IMR-90 (cell line): Measurements from ENCODE around the gene LRRK2. TPM values are rescaled to one million over a fixed set of nuclear protein-coding genes. Genes with fewer than 3 reads are reported as not detected.

Source experiments
- ATAC-seq: fragments of 200-7000 bp; cut with Tn5 transposase; 2 replicates; pipeline ENCODE4 v1.9.1; 2020; ENCODE audit warnings: low read depth, mild to moderate bottlenecking, moderate library complexity
- BruUV-seq: library from RNA; stranded (reverse); fragments of 400-500 nt; replicated peaks from 2 replicates; lab custom pipeline; 2021; lab: Mats Ljungman, UMichigan
- CTCF ChIA-PET: fragments of 300-600 bp; formaldehyde crosslinking; extraction: SDS; loops from one replicate; lab custom pipeline; 2021; ENCODE audit warnings: antibody characterized with exemption; lab: Yijun Ruan, JAX
- POLR2A ChIA-PET: fragments of 300-600 bp; sonication (Branson Sonifier 250); formaldehyde crosslinking; loops from one replicate; lab custom pipeline; 2022; ENCODE audit warnings: antibody characterized with exemption; ENCODE audit not compliant: unreplicated experiment; lab: Charles Lee
- DNase-seq: peaks from one replicate; pipeline ENCODE4 v3.0.0; 2013
- H2AFZ ChIP-seq: replicated peaks from 2 replicates; pipeline ENCODE3; 2013; ENCODE audit warnings: low read length, mild to moderate bottlenecking; ENCODE audit not compliant: poor library complexity
- H2AK5ac ChIP-seq: 2 replicates; pipeline ENCODE4 v1.6.1; 2013; ENCODE audit warnings: low read depth, low read length, inconsistent platforms
- H2AK9ac ChIP-seq: replicated peaks from 2 replicates; pipeline ENCODE3; 2013; ENCODE audit warnings: mild to moderate bottlenecking, low read depth, low read length, moderate library complexity; ENCODE audit not compliant: poor library complexity
- H2BK120ac ChIP-seq: 2 replicates; pipeline ENCODE4 v1.6.1; 2013; ENCODE audit warnings: low read depth, low read length, inconsistent platforms
- H2BK15ac ChIP-seq: 3 replicates; pipeline ENCODE4 v1.6.1; 2013; ENCODE audit warnings: low read depth, low read length, inconsistent platforms
- H2BK20ac ChIP-seq: 2 replicates; pipeline ENCODE4 v1.6.1; 2013; ENCODE audit warnings: low read depth, mild to moderate bottlenecking, inconsistent platforms, low read length, moderate library complexity
- H2BK5ac ChIP-seq: 2 replicates; pipeline ENCODE4 v1.6.1; 2013; ENCODE audit warnings: mild to moderate bottlenecking, low read depth, low read length, inconsistent platforms; ENCODE audit not compliant: poor library complexity, severe bottlenecking
- H3K14ac ChIP-seq: replicated peaks from 2 replicates; pipeline ENCODE4 v1.6.1; 2013; ENCODE audit warnings: low read depth, low read length, inconsistent platforms
- H3K18ac ChIP-seq: 2 replicates; pipeline ENCODE4 v1.6.1; 2013; ENCODE audit warnings: low read depth, low read length, control low read depth
- H3K23ac ChIP-seq: 2 replicates; pipeline ENCODE4 v1.6.1; 2013; ENCODE audit warnings: low read depth, low read length, inconsistent platforms
- H3K27ac ChIP-seq: 2 replicates; pipeline ENCODE4 v1.5.1; 2013; ENCODE audit warnings: mild to moderate bottlenecking, control low read depth, low read length; ENCODE audit not compliant: insufficient read depth
- H3K27me3 ChIP-seq: 2 replicates; pipeline ENCODE4 v1.6.1; 2013; ENCODE audit warnings: low read length; ENCODE audit not compliant: control insufficient read depth, insufficient read depth
- H3K36me3 ChIP-seq: 2 replicates; pipeline ENCODE4 v1.6.1; 2013; ENCODE audit warnings: low read length, mixed read lengths; ENCODE audit not compliant: control insufficient read depth, insufficient read depth
- H3K4ac ChIP-seq: 2 replicates; pipeline ENCODE4 v1.6.1; 2013; ENCODE audit warnings: low read depth, low read length, inconsistent platforms
- H3K4me1 ChIP-seq: 2 replicates; pipeline ENCODE4 v1.6.1; 2013; ENCODE audit warnings: low read length, mixed read lengths; ENCODE audit not compliant: control insufficient read depth, insufficient read depth
- H3K4me2 ChIP-seq: 2 replicates; pipeline ENCODE4 v1.6.1; 2013; ENCODE audit warnings: low read depth, mild to moderate bottlenecking, control low read depth, low read length, moderate library complexity
- H3K4me3 ChIP-seq: 2 replicates; pipeline ENCODE4 v1.5.1; 2013; ENCODE audit warnings: low read depth, mild to moderate bottlenecking, control low read depth, low read length, moderate library complexity; ENCODE audit not compliant: insufficient read depth
- H3K56ac ChIP-seq: 2 replicates; pipeline ENCODE4 v1.6.1; 2013; ENCODE audit warnings: low read length, inconsistent platforms; ENCODE audit not compliant: insufficient read depth; ENCODE audit errors: extremely low read depth
- H3K79me1 ChIP-seq, 2 experiments: 2 replicates each; pipeline ENCODE4 v1.6.1; 2013; ENCODE audit warnings: low read length in 2 of 2, inconsistent platforms in 1 of 2, low read depth in 1 of 2
- H3K9ac ChIP-seq: 2 replicates; pipeline ENCODE4 v1.6.1; 2013; ENCODE audit warnings: low read depth, low read length, control low read depth
- H3K9me1 ChIP-seq: 2 replicates; pipeline ENCODE4 v1.6.1; 2013; ENCODE audit warnings: low read length, inconsistent platforms; ENCODE audit not compliant: insufficient read depth
- H3K9me3 ChIP-seq: 2 replicates; pipeline ENCODE4 v1.6.1; 2013; ENCODE audit warnings: low read length; ENCODE audit not compliant: control insufficient read depth, insufficient read depth
- H4K20me1 ChIP-seq: 2 replicates; pipeline ENCODE4 v1.6.1; 2013; ENCODE audit warnings: low read length, inconsistent platforms; ENCODE audit not compliant: insufficient read depth
- H4K5ac ChIP-seq: 2 replicates; pipeline ENCODE4 v1.6.1; 2013; ENCODE audit warnings: mild to moderate bottlenecking, low read depth, low read length, control low read depth
- H4K8ac ChIP-seq, 2 experiments: 2 replicates each; pipeline ENCODE4 v1.6.1; 2013; ENCODE audit warnings: low read depth in 2 of 2, low read length in 2 of 2, control low read depth in 1 of 2, inconsistent platforms in 1 of 2
- H4K91ac ChIP-seq: 2 replicates; pipeline ENCODE4 v1.6.1; 2013; ENCODE audit warnings: low read depth, low read length, inconsistent platforms; ENCODE audit not compliant: insufficient read depth
- CTCF ChIP-seq: conservative IDR thresholded peaks from 2 replicates; pipeline ENCODE4 v1.5.1; 2012; ENCODE audit warnings: mild to moderate bottlenecking, low read depth, low read length, improper control_type of control experiment
- ELK1 ChIP-seq: fragments of 150-350 bp; IDR thresholded peaks from 2 replicates; pipeline ENCODE4 v1.6.1; 2016; ENCODE audit warnings: low read depth, mild to moderate bottlenecking, low read length, moderate library complexity, borderline replicate concordance
- MAFK ChIP-seq: IDR thresholded peaks from 2 replicates; pipeline ENCODE4 v1.6.1; 2012; ENCODE audit warnings: low read depth, low read length, improper control_type of control experiment
- MAZ ChIP-seq: IDR thresholded peaks from 2 replicates; pipeline ENCODE4 v1.6.1; 2012; ENCODE audit warnings: low read depth, mild to moderate bottlenecking, low read length, improper control_type of control experiment, moderate library complexity, borderline replicate concordance
- MXI1 ChIP-seq: IDR thresholded peaks from 2 replicates; pipeline ENCODE4 v1.6.1; 2012; ENCODE audit warnings: low read depth, mild to moderate bottlenecking, low read length, moderate library complexity, borderline replicate concordance
- POLR2A ChIP-seq: IDR thresholded peaks from 2 replicates; pipeline ENCODE4 v1.6.1; 2012; ENCODE audit warnings: mild to moderate bottlenecking, low read depth, low read length
- RAD21 ChIP-seq: IDR thresholded peaks from 2 replicates; pipeline ENCODE4 v1.6.1; 2012; ENCODE audit warnings: low read length, improper control_type of control experiment
- RCOR1 ChIP-seq: IDR thresholded peaks from 2 replicates; pipeline ENCODE4 v1.6.1; 2012; ENCODE audit warnings: mild to moderate bottlenecking, low read length, improper control_type of control experiment; ENCODE audit not compliant: insufficient replicate concordance
- RFX5 ChIP-seq: IDR thresholded peaks from 2 replicates; pipeline ENCODE4 v1.8.0; 2012; ENCODE audit warnings: low read depth, mild to moderate bottlenecking, low read length, moderate library complexity
- SMC3 ChIP-seq: fragments of 150-350 bp; IDR thresholded peaks from 2 replicates; pipeline ENCODE4 v1.6.1; 2016; ENCODE audit warnings: low read depth, mild to moderate bottlenecking, antibody characterized with exemption, low read length, moderate library complexity
- WGBS, 2 experiments: methylation state at CpG; one replicate each; pipeline versions ENCODE4 v1.1.5 to v1.1.7; 2013; ENCODE audit warnings: missing lambda C conversion rate in 2 of 2; ENCODE audit not compliant: insufficient read length in 1 of 2; ENCODE audit errors: extremely low coverage in 2 of 2; 5-methylcytosine and 5-hydroxymethylcytosine counted together
- dilution Hi-C: fragments of 300-500 bp; cut with HindIII; formaldehyde crosslinking; loops from one replicate; pipeline ENCODE4 v1.14.3; 2018; ENCODE audit warnings: low sequenced_read_pairs; ENCODE audit not compliant: unreplicated experiment
- in situ Hi-C: fragments of 300-500 bp; cut with MboI; formaldehyde crosslinking; loops from 3 replicates; pipeline ENCODE4 v1.14.3; 2019; ENCODE audit warnings: low sequenced_read_pairs, inconsistent platforms, mixed read lengths
- intact Hi-C: fragments of 100-400 bp; cut with micrococcal nuclease; formaldehyde crosslinking; loops from 2 replicates; pipeline ENCODE4 v1.10.0; 2022
- polyA plus RNA-seq, 3 experiments: library from polyadenylated mRNA; depleted of rRNA; stranded (reverse); fragments of >200 nt; gene quantifications; 2 replicates each; pipeline ENCODE4 v1.2.3, GENCODE V29; 2012; ENCODE audit warnings: low replicate concordance in 1 of 3
- total RNA-seq: library from RNA; depleted of rRNA; stranded (reverse); fragments of >200 nt; gene quantifications from 2 replicates; pipeline ENCODE4 v1.2.3, GENCODE V29; 2012

Gene LRRK2
- total and polyA plus RNA-seq, 2 of the 4 experiments (the other 2 are of a cell fraction) = 0.17 to 0.54 TPM

- no peak for ATAC-seq
- no TSS peak for BruUV-seq
- intact Hi-C loops = no loop called here
- no peak overlapping the region for H2AK9ac ChIP-seq
- H4K91ac ChIP-seq = no peak overlapping the region
- no peak overlapping the region for H3K4me2 ChIP-seq
- no peak overlapping the region for H3K23ac ChIP-seq
- no peak for TF ChIP-seq RFX5
- TF ChIP-seq MAFK = peak; percentile 87
- 0 out of 2 replicates have a peak, but pooled peaks have one; percentile 5 for TF ChIP-seq RAD21
- TF ChIP-seq MXI1 = no peak
- peak; percentile 41 for TF ChIP-seq CTCF
- no peak for TF ChIP-seq MAZ
- peak; percentile 30; the same call in 1 of the 2 replicates for TF ChIP-seq SMC3
- no peak for TF ChIP-seq POLR2A
- TF ChIP-seq RCOR1 = no peak
- TF ChIP-seq ELK1 = no peak
- in situ Hi-C loops = no loop called here
- H3K9ac ChIP-seq = no peak overlapping the region
- H3K36me3 ChIP-seq = no peaks in the 10 kb centered on the region
- no peak overlapping the region for H3K18ac ChIP-seq
- H3K9me1 ChIP-seq = no peaks in the 10 kb centered on the region
- ChIA-PET CTCF (no interaction called here), POLR2A (no interaction called here)
- no peak overlapping the region for H2BK120ac ChIP-seq
- H2BK5ac ChIP-seq = no peak overlapping the region
- H4K8ac ChIP-seq = no peak overlapping the region
- no CpG with 5 or more reads among the region's 1 CpG for WGBS, 2 experiments
- no peak overlapping the region for H4K5ac ChIP-seq
- H2BK15ac ChIP-seq = no peak overlapping the region
- no peak overlapping the region for H3K4me3 ChIP-seq
- H3K27me3 ChIP-seq = no peaks in the 10 kb centered on the region
- H2AK5ac ChIP-seq = no peak overlapping the region
- no peak overlapping the region for H2AFZ ChIP-seq
- no peak overlapping the region for H3K4ac ChIP-seq
- DNase-seq = peak; percentile 5
- H3K4me1 ChIP-seq = no peaks in the 10 kb centered on the region
- no peak overlapping the region for H3K56ac ChIP-seq
- H3K9me3 ChIP-seq = no peaks in the 10 kb centered on the region
- H4K20me1 ChIP-seq = no peaks in the 10 kb centered on the region
- no peaks in the 10 kb centered on the region for H3K79me1 ChIP-seq
- no peak overlapping the region for H3K27ac ChIP-seq
- dilution Hi-C loops = no loop called here
- H3K14ac ChIP-seq = no peak overlapping the region
- no peak overlapping the region for H2BK20ac ChIP-seq
Observed at GRCh38 chr12:40336573-40337199, 111.9 kb downstream of the LRRK2 start.
